ENCODE results near the gene CELA1.
"Not testable (repeated sequence)": the region's sequence is repeated elsewhere in the genome, so short reads cannot be mapped to it uniquely, and the experiment has no call there.

The CELA1 gene

DNA sequence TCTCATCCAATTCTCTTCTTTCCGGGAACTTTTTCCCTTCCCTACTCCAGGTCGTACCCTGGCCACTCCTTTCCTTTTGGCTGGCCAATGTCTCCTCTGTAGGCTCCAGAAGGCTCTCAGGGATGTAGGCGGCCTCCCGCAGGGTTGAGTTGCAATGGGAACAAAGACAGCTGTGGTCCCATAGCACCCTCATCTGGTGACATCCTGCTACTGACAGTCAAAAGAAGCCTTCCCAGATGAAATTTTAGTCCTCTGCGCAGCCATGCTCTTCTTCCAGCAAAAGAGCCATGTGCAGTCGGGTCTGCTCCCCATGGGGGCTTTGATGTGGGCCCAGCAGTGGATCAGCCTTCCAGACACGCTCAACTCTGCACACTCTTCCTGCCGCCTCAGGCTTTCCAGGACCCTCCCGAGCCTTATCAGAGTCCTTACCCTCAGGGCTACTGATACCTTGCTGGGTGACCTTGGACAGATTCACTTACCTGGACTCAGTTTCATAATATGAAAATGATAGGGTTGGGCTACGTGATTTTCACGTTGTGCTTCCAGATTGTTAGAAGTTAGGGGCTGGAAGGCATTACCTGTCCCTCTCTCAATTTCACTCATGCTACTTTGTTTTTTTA lies 5.5 kb upstream of the CELA1 start:
- peak; percentile 39 for DNase-seq (ENCODE audit: low read depth, low spot score)
- no peak overlapping the region for H3K4me3 ChIP-seq (ENCODE audit: low read length)

GRCh38 chr12:51349026-51349425 lies 2.5 kb upstream of the CELA1 start:
- no peak overlapping the region for H3K4me3 ChIP-seq (ENCODE audit: low read length)
- DNase-seq (ENCODE audit: low read depth, low spot score): no peak

DNA sequence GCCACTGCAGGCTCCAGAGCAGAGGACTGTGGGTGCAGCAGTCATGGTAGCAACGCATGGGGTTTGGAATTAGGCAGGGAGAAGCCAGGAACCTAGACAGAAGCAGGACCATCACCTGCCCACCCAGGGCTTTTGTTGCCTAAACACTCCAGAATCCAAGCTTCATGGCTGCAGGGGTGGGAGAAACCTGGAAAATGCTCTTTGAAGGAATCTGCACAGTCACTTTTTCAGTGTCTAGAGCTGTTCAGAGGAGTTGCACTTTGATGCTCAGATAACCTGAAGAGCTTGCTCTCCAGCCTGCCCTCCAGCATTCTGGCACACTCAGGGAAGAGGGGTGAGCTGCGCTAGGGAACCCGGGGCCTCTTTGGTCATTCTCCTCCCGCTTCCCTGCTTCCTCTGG lies 1.6 kb upstream of the CELA1 start:
- no peak for DNase-seq (ENCODE audit: low read depth, low spot score)
- H3K4me3 ChIP-seq (ENCODE audit: low read length): no peak overlapping the region

DNA sequence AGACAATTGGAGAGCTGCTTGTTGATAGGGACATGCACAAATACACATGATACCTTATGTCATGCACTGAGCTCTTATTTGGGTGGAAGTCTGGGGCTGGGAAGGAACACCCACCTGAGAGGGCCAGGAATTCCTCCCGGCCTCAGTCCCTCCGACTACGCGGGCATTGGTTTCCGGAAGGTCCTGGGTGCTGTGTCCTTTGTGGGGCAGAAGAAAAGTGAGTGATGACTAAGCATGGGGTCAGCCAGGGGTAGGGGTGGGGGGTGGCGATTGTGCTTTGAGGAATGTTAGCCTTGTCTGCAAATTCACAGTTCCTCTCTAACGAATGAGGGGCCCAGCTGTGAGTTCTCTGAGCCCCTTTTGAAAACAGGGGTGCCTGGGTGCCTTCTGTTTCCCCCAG lies 798 bp downstream of the CELA1 start:
- H3K4me3 ChIP-seq (ENCODE audit: low read length): no peak overlapping the region
- DNase-seq (ENCODE audit: low read depth, low spot score): no peak

DNA sequence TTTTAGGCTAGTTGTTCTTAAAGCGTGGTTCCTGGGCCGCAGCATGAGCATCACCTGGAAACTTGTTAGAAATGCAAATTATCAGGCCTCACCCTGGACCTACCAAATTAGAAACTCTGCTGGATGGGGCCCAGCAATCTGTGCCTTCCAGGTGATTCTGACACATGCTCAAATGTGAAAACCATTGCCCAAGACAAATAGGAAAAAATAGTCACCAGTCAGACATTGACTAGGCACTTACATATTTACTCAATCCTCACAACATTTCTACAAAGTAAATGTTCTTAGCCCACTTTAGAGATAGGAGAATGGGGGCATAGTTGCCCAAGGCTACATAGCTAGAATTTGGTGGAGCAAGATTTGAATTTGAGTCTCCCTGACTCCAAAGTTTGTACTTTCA lies 3.3 kb downstream of the CELA1 start:
- H3K4me3 ChIP-seq (ENCODE audit: low read length): no peak overlapping the region
- no peak for DNase-seq (ENCODE audit: low read depth, low spot score)

DNA sequence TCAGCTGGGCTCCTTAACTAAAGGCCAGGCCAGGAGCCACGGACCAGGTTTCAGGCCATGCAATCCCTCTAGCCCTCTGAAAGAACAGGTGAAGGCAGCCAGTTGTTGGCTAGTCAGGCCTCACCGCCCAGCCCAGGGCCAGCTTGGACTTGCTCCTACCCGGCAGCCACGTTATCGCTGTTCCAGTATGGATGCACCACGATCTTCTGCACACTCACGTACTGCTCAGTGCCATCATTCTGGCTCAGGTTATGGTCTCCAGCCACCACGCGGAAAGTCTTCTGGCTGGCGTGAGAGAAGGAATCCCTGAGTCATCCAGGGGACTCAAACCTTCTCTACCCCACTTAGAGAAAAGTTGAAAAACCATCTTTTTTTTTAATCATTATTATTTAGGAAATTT lies 4.1 kb downstream of the CELA1 start:
- no peak for DNase-seq (ENCODE audit: low read depth, low spot score)
- H3K4me3 ChIP-seq (ENCODE audit: low read length): no peak overlapping the region

- H3K4me3 ChIP-seq (ENCODE audit: low read length): no peak overlapping the region
- DNase-seq (ENCODE audit: low read depth, low spot score): peak; percentile 82
These were observed 5.0 kb downstream of the CELA1 start for GRCh38 chr12:51341251-51342007.

DNA sequence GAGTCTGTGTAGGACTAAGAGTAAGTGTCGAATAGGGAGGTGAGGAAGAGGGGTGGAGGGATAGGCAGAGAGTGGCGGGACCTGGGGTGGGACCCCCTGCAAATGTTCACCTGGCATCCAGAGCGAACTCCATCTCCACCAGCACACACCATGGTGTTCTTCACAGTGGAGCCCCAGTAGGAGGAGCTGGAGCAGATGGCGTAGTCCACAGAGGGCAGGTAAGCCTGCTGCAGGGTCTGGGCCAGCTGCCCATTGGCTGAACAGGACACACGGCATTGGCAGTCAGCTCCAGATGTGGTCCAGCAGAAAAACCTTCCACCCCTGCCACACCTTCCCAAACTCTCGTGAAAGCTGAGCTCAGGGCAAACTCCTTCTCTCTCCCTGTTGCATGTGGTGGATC lies 6.7 kb downstream of the CELA1 start:
- no peak overlapping the region for H3K4me3 ChIP-seq (ENCODE audit: low read length)
- DNase-seq (ENCODE audit: low read depth, low spot score): no peak

DNA sequence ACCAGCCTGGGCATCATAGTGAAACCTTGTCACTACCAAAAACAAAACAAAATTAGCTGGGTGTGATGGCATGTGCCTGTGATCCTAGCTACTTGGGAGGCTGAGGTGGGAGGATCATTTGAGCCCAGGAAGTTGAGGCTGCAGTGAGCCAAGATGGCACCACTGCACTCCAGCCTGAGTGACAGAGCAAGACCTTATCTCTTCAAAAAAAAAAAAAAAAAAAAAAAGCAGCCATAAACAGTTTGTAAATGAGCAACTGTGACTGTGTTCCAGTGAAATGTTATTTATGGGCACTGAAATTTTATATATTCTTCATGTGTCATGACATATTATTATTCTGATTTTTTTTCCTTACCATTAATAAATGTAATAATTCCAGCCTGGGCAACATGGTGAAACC lies 9.1 kb downstream of the CELA1 start:
- H3K4me3 ChIP-seq (ENCODE audit: low read length); DNase-seq (ENCODE audit: low read depth, low spot score): not testable (repeated sequence)

GRCh38 chr12:51335931-51336330 lies 10.5 kb downstream of the CELA1 start:
- no peak for DNase-seq (ENCODE audit: low read depth, low spot score)
- H3K4me3 ChIP-seq (ENCODE audit: low read length): no peak overlapping the region

DNA sequence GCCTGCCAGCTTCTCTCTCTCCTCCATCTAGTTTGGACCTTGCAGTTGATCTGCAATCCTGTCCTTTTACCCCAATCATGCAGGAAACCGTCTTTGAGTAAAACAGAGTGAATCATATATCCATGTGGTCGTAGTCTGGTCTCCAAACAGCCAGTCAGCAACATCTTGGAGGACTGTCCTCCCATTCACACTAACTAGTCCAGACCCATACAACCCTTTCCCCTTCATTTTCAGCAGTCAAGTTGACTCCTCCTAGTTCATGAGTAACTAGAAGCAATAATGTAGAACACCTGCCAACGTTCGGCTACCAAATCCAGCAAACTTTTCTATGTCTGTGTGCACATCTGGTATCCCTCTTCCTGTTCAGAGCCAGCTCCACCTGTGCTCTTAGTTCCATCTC lies 11.7 kb downstream of the CELA1 start:
- DNase-seq (ENCODE audit: low read depth, low spot score): no peak
- H3K4me3 ChIP-seq (ENCODE audit: low read length): no peak overlapping the region

DNA sequence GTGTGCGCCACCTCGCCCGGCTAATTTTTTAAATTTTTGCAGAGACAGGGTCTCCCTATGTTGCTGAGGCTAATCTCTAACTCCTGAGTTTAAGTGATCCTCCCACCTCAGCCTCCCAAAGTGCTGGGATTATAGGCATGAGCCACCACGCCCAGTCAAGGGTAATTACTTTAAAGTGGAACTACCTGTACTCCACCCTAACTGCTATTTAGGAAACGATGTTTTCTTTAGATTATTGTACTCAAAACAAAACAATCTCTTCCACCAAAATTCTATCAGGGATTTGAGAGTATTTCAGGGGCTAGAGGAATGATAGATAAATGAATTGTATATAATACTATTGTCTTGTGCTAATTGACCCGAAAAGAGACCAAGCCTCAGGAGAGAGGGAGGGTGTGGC lies 12.9 kb downstream of the CELA1 start:
- no peak for DNase-seq (ENCODE audit: low read depth, low spot score)
- no peak overlapping the region for H3K4me3 ChIP-seq (ENCODE audit: low read length)

GRCh38 chr12:51330186-51330585 lies 16.3 kb downstream of the CELA1 start:
- no peak for DNase-seq (ENCODE audit: low read depth, low spot score)
- no peak overlapping the region for H3K4me3 ChIP-seq (ENCODE audit: low read length)

DNA sequence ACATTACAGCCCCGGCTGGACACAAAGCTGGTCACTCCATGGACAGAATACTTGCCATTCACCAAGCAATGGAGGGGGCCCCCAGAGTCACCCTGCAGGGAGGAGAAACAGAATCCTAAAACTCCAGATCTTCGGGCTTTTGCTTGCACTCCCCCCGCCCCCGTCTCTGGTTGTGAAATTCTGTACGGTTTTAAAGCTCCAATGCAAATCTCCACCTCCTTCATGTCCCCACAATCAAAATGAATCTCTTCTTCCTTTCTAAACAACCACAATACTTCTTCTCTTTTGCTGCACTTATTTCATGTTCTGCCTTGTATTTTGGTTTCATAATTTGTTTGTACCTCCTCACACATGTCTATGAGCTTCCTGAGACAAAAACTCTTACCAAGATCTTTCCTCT lies 16.7 kb downstream of the CELA1 start:
- H3K4me3 ChIP-seq (ENCODE audit: low read length): no peak overlapping the region
- DNase-seq (ENCODE audit: low read depth, low spot score): no peak

- H3K4me3 ChIP-seq (ENCODE audit: low read length): no peak overlapping the region
- no peak for DNase-seq (ENCODE audit: low read depth, low spot score)
These were observed 17.9 kb downstream of the CELA1 start for GRCh38 chr12:51328587-51328986.

- H3K4me3 ChIP-seq (ENCODE audit: low read length): no peak overlapping the region
- DNase-seq (ENCODE audit: low read depth, low spot score): peak; percentile 61
These were observed 19.6 kb downstream of the CELA1 start for GRCh38 chr12:51326698-51327439.

DNA sequence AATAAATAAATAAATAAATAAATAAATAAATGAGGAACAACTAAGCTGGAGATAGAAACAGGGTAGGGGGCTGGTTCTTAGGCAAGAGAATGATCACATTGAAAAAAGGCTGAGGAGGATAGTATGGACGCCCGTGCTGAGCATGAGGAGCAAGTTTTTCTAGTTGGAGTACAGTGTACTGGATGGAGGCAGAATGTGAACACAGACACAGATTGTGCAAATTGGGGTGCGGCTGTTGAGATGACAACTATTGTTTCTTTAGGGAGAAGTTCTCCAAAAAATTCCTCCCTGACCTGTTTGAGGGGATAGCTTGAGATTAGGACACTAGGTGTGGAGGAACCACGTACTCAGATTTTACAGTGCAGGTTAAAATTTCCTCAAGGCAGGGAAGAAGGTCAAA lies 21.5 kb downstream of the CELA1 start:
- no peak for DNase-seq (ENCODE audit: low read depth, low spot score)
- no peak overlapping the region for H3K4me3 ChIP-seq (ENCODE audit: low read length)

DNA sequence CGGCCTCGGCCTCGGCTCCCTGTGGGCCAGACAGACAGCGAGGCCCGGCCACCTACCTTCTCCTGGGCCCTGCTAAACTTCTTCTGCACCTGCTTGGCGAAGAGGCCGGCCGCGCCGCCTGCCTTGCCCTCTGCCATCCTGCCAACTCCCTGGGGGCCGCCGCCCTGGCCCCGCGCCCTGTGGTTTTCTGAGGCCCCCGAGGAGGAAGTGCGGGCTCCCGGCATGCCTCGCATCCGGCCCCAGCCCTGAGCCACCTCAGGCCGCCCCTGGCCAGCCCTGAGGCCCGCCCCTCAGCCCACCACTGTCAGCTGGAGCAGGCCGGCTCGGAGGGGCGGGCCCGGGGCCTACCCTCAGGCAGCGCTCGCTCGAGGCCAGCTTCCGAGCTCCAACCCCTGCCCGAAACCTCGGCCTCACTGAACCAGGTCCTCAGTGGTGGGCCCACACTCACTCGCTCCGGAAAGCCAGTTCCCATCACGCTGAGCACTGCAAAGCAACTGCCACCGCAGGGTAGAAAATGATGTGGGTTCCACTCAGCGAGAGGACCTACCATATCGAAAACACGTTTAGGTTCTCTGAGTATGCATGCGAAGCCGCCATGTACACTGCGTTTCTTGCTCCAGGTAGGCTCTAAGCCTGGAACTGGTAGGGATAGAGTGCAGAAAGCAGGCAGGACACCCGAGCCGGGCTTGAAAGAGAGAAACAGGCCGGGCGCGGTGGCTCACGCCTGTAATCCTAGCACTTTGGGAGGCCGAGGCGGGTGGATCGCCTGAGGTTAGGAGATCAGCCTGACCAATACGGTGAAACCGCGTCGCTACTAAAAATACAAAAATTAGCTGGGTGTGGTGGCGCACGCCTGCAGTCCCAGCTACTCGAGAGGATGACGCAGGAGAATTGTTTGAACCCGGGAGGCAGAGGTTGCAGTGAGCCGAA lies 22.2 kb downstream of the CELA1 start, which contains the start of gene BIN2:
TSS of gene BIN2 (minus strand) at position 209 of the 930 bp plus-strand sequence. CDS start at position 137, 72 bp downstream.
- peak; percentile 69 for DNase-seq (ENCODE audit: low read depth, low spot score)
- peak within 1 kb of the TSS; percentile 82 for H3K4me3 ChIP-seq (ENCODE audit: low read length)

- peak; percentile 68 for DNase-seq (ENCODE audit: low read depth, low spot score)
- H3K4me3 ChIP-seq (ENCODE audit: low read length): peak overlapping the region; percentile 82
These were observed 23.0 kb downstream of the CELA1 start for GRCh38 chr12:51323317-51323960.
